ENCODE measurements around the gene UBE2L5.

Gene UBE2L5

DNA sequence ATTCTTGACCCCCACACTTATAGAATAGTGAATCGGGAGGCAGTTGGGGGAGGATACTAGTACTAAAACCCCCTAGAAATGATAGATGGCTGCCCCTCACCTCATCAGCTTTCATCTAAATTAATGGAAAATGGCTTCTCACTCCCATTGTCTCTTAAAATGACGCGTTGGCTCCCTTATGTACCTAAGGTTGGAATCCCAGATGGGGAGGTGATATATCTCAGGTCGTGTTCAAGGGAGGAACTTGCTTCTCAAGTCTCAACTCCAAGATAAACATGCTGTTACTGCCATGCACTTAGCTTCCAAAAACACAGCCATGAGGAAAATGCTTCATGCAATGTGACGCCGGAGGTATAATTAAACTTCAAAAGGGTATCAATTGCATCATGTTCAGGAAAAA is 18.8 kb upstream of the UBE2L5 start:
- no peak for FAIRE-seq
- DNase-seq (ENCODE audit: insufficient read length, low spot score), result no peak

DNA sequence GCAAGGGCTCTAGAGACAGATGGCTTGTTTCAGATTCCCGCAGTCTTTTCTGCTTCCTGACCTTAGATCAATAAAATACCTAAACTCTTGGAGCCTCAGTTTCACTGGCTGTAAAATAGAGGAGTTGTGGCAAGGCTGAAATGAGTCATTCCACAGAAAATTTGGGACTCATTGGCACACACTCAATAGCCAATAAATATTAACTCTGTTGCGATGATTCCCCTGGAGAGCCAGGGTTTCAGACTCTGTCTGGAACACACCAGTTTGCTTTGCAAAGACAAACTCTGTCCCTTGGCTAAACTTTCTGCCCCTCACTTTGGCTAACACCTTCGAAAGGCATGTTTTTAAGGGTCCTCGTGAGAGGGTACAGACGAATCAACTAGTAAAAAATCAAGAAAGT is 18.1 kb upstream of the UBE2L5 start:
- FAIRE-seq, result no peak
- DNase-seq (ENCODE audit: insufficient read length, low spot score), result no peak

DNA sequence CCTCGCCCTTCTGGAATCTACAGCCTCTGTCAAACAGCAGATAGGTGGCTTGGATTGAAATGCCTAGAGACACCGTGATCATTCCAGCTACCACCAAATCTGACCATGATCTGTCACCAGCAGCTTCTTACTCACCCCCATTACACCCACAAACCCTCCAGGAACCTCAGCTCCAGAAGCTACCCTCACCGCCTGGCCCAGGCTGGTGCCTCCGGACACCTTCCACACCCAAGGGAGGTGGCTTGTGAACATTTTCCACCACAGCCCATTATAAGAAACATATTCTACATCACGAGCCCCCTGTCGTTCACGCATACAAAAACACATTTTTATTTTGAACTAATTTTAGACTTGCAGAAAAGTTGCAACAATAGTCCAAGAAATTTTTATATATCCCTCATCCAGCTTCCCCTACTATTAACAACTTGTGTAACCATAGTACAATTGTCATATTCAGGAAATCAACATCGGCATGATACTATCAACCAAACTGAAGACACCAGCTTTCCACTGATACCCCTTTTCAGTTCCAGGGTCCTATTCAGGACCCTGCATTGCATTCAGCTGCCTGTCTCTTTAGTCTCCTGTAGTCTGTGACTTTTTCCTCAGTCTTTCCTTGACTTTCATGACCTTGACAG is 15.4 kb upstream of the UBE2L5 start:
- FAIRE-seq (no peak), DNase-seq (ENCODE audit: insufficient read length, low spot score) (no peak)

- FAIRE-seq, result no peak
- DNase-seq (ENCODE audit: insufficient read length, low spot score), result no peak
These were observed 13.8 kb upstream of the UBE2L5 start for GRCh38 chr13:30408319-30409101.

DNA sequence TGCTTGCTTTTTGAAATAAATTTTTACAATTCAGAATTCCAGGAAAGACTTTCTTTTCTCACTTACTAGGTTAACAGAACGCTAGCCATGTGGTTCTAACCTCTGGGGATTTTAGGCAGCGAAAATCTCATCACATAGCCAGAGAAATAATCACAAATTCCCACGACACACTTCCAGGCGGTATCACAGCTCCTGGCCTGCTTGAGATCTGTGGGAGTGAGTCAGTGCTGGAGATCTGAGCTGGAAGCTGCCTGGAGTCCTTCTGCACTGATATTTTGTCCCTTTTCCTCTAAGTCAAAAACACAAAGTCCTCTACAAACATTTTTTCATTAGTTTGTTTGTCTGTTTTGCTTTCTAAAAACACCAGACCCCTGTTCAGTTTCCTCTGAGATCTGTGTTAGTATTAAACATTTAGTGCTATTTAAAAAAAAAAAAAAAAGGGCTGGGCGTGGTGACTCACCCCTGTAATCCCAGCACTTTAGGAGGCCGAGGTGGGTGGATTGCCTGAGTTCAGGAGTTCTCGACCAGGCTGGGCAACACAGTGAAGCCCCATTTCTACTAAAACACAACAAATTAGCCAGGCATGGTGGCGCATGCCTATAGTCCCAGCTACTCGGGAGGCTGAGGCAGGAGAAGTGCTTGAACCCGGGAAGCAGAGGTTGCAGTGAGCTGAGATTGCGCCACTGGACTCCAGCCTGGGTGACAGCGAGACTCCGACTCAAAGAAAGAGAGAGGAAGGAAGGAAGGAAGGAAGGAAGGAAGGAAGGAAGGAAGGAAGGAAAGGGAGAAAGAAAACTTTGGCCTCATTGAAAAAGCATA is 12.2 kb upstream of the UBE2L5 start:
- DNase-seq (ENCODE audit: insufficient read length, low spot score), result no peak
- FAIRE-seq, result no peak

- no peak for FAIRE-seq
- DNase-seq (ENCODE audit: insufficient read length, low spot score), result no peak
These were observed 11.6 kb upstream of the UBE2L5 start for GRCh38 chr13:30410705-30411125.

DNA sequence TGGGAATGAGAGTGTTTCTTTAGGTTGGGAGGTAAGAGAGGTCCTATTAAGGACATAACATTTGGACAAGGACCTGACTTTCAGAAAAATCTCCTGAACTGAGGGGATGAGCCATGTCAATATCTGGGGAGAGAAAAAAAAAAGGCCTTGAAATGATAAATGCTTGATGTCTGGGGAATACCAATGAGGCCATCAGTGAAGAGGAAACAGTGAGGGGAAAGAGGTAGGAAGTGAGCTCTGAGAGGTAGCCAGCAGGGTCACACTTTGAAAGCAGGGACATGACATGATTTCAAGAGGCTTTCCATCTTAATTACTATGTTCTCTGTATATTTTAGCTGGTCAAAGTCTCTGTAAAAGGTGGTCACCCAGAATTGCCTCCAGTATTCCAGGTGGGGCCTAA is 9.9 kb upstream of the UBE2L5 start:
- FAIRE-seq, result no peak

DNA sequence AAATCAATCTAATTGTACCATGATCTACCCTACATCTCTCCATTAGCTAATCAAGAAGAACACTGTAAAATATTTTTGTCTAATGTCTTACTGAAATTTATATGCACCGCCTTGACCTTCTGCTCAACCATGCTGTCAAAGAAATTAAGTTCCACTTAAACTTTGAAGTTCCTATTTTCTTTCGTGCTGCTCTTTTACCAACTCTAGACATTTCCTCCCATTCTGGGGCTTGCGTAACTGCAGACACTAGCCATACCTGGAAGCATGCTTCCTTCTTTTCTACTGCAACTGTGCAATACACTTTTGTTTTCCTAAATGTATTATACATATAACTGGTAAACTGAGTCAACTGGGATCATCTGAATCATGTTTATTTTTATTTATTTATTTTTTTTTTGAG is 8.5 kb upstream of the UBE2L5 start:
- DNase-seq (ENCODE audit: insufficient read length, low spot score) (no peak), FAIRE-seq (no peak)

More for the DNA sequence above, 9.9 kb upstream of the UBE2L5 start:
- no peak for DNase-seq (ENCODE audit: insufficient read length, low spot score)

- DNase-seq (ENCODE audit: insufficient read length, low spot score) (no peak), FAIRE-seq (no peak)
These were observed 6.8 kb upstream of the UBE2L5 start for GRCh38 chr13:30415430-30416030.

DNA sequence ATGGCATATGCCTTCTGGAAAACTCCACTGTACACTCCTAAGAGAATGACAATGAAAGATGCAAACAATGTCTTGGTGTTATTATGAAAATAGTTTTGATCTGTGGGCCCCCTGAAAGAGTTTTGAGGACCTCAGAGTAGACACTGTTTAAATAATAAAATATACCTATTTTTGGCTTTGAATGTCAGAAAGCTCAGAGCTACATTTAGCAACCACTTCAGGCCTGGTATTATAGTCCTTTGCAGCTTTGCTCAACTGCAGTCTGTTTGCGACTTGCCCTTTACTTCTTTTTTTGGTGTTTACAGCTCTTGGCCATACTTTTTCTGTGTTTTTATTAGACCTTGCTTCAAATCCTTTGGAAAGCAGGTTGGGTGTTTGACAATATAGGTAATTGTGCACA is 5.8 kb upstream of the UBE2L5 start:
- DNase-seq (ENCODE audit: insufficient read length, low spot score), result no peak
- FAIRE-seq, result no peak

DNA sequence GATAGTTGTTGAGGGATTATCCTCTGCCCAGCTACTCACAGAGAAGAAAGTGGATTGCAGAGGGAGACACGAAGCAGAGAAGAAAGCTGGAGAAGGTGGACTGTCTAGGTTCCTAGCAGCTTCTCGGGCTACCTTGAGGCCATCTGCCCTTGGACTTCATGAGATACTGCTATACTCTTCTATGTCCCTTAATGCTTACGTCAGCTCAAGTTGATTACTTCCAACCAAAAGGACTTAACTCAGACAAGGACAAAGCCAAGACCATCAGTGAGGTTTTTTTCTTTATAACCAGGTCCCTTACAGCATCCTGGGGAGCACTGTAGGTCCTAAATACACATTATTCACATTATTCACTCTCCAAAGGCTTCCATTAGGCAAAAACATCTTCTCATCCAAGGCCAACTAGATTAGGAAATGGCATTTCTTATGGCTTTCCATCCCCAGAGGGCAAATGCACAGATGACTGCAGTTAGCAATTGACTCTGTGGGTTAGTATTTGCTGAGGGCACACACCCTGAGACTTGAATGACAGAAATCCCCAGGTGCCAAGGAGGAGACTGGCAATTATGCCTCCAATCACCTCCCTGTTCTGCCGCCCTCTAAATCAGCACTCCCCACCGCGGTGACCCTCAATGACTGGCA is 4.1 kb upstream of the UBE2L5 start:
- no peak for FAIRE-seq
- no peak for DNase-seq (ENCODE audit: insufficient read length, low spot score)

- DNase-seq (ENCODE audit: insufficient read length, low spot score), result no peak
- FAIRE-seq, result no peak
These were observed 3.4 kb upstream of the UBE2L5 start for GRCh38 chr13:30418717-30419459.

DNA sequence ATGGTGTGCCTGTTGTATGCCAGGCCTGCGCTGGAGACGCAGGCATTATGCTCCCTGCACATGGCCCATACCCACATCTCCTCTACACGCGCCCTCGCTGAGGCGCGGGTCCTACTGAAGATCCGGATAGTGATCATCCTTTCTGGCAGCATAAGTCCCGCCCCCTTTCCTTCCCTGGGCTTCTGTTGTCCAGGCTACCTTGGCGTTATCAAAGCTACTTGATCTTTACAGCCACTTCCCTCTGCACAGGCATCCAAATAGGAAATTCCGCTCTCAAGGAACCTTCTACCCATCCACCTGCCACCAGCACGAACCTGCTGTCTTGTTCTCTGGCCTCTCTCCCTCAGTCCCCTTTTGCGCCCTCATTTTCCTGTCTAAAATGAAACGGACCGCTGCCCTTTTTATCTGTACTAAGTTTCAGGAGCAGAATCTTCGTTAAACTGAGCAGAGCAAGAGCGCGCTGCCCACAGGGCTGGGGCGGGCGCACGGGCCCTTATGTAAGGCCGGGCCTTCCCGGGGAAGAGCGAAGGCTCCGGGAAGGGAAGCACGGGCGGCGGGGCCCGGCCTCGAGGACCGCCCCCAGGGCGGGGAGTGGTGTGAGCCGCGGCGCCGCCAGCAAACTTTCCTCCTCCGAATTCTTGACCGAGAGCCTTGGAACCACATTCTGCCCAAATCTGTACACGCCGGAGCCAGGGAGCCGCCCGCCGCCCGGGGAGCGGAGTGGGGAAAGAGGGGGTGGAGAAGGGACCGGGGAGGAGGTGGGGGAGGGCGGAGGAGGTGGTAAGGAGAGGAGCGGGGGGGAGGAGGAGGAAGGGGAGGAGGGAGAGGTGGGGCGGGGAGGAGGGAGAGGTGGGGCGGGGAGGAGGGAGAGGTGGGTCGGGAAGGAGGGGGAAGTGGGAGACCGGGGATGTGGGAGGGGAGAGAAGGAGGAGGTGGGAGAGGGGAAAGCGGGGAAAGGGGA is 920 bp upstream of the UBE2L5 start:
- DNase-seq (ENCODE audit: insufficient read length, low spot score), result peak; percentile 50

DNA sequence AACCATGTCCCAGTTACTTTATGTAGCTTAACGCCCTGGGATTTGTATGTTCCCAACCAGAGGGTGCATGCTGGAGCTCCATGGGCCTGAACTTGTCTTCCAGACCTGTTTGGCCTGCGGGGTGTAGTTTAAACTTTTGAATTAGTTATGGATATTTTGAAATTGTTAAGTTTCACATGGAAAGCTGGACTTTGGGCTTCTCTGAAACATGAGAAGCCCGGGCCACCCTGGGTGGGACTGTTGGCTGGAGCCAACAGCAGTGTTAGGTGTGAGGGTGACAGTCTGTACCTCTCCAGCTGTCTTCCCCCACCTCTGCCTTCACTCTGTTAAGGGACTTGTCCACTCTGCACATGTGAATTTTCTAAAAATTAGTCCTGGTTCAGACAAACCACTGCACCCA is 1.6 kb downstream of the UBE2L5 start:
- FAIRE-seq (no peak), DNase-seq (ENCODE audit: insufficient read length, low spot score) (no peak)

More for the DNA sequence above, 920 bp upstream of the UBE2L5 start:
- FAIRE-seq, result peak; percentile 20

- FAIRE-seq, result no peak
- DNase-seq (ENCODE audit: insufficient read length, low spot score), result no peak
These were observed 6.9 kb downstream of the UBE2L5 start for GRCh38 chr13:30429235-30429634.

GRCh38 chr13:30429721-30430694 is 7.7 kb downstream of the UBE2L5 start:
- DNase-seq (ENCODE audit: insufficient read length, low spot score) (peak; percentile 62), FAIRE-seq (no peak)

DNA sequence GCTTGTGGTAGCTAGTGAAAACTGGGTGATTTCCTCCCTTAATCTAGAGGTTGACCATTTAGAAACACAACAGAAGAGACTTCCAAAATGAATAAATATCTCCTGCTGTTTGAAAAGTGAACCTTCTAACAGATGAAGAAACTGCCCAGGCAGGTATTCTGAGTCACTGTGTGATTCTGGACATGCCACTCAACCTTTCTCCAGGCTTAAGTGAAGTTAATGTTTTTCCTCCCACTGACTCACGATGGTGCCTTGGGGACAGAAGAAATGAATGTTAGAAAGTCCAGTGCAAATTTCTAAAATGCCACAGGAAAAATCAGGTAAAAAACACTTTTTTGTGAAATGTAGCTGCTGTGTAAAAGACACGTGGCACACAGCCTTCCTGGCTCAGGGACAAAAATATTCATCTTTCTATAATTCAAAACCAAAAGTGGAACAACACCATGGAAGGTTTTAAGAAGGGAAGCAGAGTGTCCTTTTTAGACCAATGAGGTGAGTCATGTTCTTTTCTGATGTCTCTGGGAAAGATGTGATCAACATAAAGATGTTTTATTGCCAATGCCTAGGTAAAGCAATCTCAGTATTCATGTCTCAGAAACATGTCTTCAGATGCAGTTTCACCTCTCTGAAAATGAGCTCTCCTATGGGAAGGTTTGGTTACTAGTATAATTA is 9.1 kb downstream of the UBE2L5 start:
- DNase-seq (ENCODE audit: insufficient read length, low spot score) (no peak), FAIRE-seq (no peak)

Measured in HTR-8/SVneo (cell line).